ENCODE results near the gene USP47. TPM values are rescaled to one million over a fixed set of nuclear protein-coding genes. Genes with fewer than 3 reads are reported as not detected.

Gene USP47
- polyA plus RNA-seq, 1 experiment: 35.0 TPM

- POLR2A ChIA-PET: no interaction called here
- no peaks in the 10 kb centered on the region for H3K27me3 ChIP-seq (ENCODE audit: control insufficient read depth, insufficient read depth, low read length)
- TF ChIP-seq, protein P1, sequence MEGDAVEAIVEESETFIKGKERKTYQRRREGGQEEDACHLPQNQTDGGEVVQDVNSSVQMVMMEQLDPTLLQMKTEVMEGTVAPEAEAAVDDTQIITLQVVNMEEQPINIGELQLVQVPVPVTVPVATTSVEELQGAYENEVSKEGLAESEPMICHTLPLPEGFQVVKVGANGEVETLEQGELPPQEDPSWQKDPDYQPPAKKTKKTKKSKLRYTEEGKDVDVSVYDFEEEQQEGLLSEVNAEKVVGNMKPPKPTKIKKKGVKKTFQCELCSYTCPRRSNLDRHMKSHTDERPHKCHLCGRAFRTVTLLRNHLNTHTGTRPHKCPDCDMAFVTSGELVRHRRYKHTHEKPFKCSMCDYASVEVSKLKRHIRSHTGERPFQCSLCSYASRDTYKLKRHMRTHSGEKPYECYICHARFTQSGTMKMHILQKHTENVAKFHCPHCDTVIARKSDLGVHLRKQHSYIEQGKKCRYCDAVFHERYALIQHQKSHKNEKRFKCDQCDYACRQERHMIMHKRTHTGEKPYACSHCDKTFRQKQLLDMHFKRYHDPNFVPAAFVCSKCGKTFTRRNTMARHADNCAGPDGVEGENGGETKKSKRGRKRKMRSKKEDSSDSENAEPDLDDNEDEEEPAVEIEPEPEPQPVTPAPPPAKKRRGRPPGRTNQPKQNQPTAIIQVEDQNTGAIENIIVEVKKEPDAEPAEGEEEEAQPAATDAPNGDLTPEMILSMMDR (IDR thresholded peaks at IDR 0.05; ENCODE audit: low read depth, low read length): no peak
- no peak for DNase-seq (ENCODE audit: low read depth, low spot score)
- peaks cover 4% of the 10 kb centered on the region; the same call in 1 of the 2 replicates for H3K9me3 ChIP-seq (ENCODE audit: control insufficient read depth, insufficient read depth, low read length)
- H3K4me3 ChIP-seq (ENCODE audit: low read depth, low read length): no peak overlapping the region
- CTCF ChIA-PET: interaction anchor here (0.6 kb wide), 1 partner anchor 703 kb away, joined by 3 read pairs; no protein-coding TSS in a partner anchor
- no peak overlapping the region for H3K27ac ChIP-seq (ENCODE audit: low read depth, low read length)
Measured at GRCh38 chr11:11864803-11865202, 23.0 kb downstream of the USP47 start.

DNA sequence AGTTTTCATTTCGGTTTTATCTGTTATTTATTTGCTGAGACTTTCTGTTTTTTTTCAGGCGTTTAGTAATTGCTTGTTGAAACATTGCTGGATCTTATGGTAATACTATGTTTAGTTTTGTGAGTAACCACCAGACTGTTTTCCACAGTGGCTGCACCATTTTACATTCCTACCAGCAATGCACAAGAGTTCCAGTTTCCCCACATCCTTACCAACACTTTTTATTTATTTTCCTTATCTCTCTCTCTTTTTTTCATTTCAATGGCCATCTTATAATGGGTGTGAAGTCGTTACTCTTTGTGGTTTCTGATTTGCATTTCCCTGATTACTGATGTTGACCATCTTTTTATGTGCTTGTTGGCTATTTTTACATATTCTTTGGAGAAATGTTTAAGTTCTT is 23.7 kb downstream of the USP47 start:
- TF ChIP-seq, protein P1 (IDR thresholded peaks at IDR 0.05; ENCODE audit: low read depth, low read length): no peak
- Histone ChIP-seq H3K9me3 (ENCODE audit: control insufficient read depth, insufficient read depth, low read length) (peaks cover 4% of the 10 kb centered on the region; the same call in 1 of the 2 replicates), H3K4me3 (ENCODE audit: low read depth, low read length) (no peak overlapping the region), H3K27ac (ENCODE audit: low read depth, low read length) (no peak overlapping the region), H3K27me3 (ENCODE audit: control insufficient read depth, insufficient read depth, low read length) (no peaks in the 10 kb centered on the region)
- POLR2A ChIA-PET: no interaction called here
- DNase-seq (ENCODE audit: low read depth, low spot score): no peak
- CTCF ChIA-PET: interaction anchor here (1.1 to 1.2 kb wide), 2 partner anchors 16 to 67 kb away, joined by 3 to 4 read pairs; no protein-coding TSS in a partner anchor

DNA sequence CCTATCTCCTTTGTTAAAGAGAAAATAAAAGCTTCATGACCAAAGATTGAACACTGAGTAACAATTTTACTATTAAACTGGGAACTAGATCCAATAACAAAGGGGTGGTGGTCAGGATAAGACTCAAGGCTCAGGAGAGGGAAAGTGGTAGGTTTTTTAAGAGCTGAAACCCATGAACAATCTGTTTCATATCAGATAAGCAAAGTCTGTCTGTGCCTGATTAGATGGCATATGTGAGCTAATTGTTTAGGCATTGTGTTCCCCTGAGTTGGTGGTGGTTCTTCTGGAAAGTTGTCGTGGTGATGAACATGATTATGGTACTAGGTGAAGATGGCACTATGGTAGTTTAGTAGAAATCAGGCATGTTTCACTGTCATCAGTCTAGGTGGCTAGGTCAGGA is 24.4 kb downstream of the USP47 start:
- no peak overlapping the region for H3K27ac ChIP-seq (ENCODE audit: low read depth, low read length)
- CTCF ChIA-PET: interaction anchor here (0.9 to 1.2 kb wide), 3 partner anchors 17 to 79 kb away, joined by 3 to 4 read pairs (median 3); no protein-coding TSS in a partner anchor
- POLR2A ChIA-PET: no interaction called here

GRCh38 chr11:11867720-11868119 is 25.9 kb downstream of the USP47 start:
- POLR2A ChIA-PET: no interaction called here
- H3K27ac ChIP-seq (ENCODE audit: low read depth, low read length): no peak overlapping the region
- H3K9me3 ChIP-seq (ENCODE audit: control insufficient read depth, insufficient read depth, low read length): peaks cover 4% of the 10 kb centered on the region; the same call in 1 of the 2 replicates
- TF ChIP-seq, protein P1 (IDR thresholded peaks at IDR 0.05; ENCODE audit: low read depth, low read length): no peak
- CTCF ChIA-PET: interaction anchor here (1.0 kb wide), 1 partner anchor 18 kb away, joined by 6 read pairs; no protein-coding TSS in a partner anchor
- H3K27me3 ChIP-seq (ENCODE audit: control insufficient read depth, insufficient read depth, low read length): no peaks in the 10 kb centered on the region
- no peak overlapping the region for H3K4me3 ChIP-seq (ENCODE audit: low read depth, low read length)
- no peak for DNase-seq (ENCODE audit: low read depth, low spot score)

More for the DNA sequence above, 24.4 kb downstream of the USP47 start:
- Histone ChIP-seq H3K4me3 (ENCODE audit: low read depth, low read length) (no peak overlapping the region), H3K27me3 (ENCODE audit: control insufficient read depth, insufficient read depth, low read length) (no peaks in the 10 kb centered on the region), H3K9me3 (ENCODE audit: control insufficient read depth, insufficient read depth, low read length) (peaks cover 4% of the 10 kb centered on the region; the same call in 1 of the 2 replicates)
- no peak for DNase-seq (ENCODE audit: low read depth, low spot score)
- TF ChIP-seq, protein P1 (IDR thresholded peaks at IDR 0.05; ENCODE audit: low read depth, low read length): no peak

GRCh38 chr11:11871991-11872401 is 30.2 kb downstream of the USP47 start:
- CTCF ChIA-PET: no interaction called here
- POLR2A ChIA-PET: no interaction called here
- TF ChIP-seq, protein P1 (IDR thresholded peaks at IDR 0.05; ENCODE audit: low read depth, low read length): no peak
- Histone ChIP-seq H3K9me3 (ENCODE audit: control insufficient read depth, insufficient read depth, low read length) (peaks cover 2% of the 10 kb centered on the region; the same call in 1 of the 2 replicates), H3K27me3 (ENCODE audit: control insufficient read depth, insufficient read depth, low read length) (no peaks in the 10 kb centered on the region), H3K4me3 (ENCODE audit: low read depth, low read length) (no peak overlapping the region), H3K27ac (ENCODE audit: low read depth, low read length) (no peak overlapping the region)
- no peak for DNase-seq (ENCODE audit: low read depth, low spot score)

Data from AG04450 (cell line).